Measurements from ENCODE around the gene HIVEP2.
A peak's percentile ranks its signal among the peaks of the same experiment; 100 is the strongest.

Gene HIVEP2

GRCh38 chr6:142765306-142765705 is 179.7 kb downstream of the HIVEP2 start:
- DNase-seq: no peak

DNA sequence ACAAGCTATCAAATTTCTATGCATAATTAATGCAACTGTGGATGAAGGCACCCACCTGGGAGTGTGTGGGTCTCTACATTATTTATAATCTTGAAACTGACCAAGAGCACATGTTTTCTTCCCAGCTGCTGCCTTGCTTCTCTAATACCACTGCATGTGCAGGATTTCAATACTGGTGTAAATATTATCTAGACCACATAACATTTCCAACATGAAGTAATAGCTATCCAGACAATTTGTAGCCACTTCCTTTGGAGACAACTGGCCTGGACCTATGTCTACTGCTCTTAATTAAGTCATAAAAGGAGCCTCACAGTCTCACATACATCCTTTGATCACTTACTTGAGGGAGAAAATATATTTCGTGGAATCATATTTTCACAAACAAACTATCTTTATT is 180.7 kb downstream of the HIVEP2 start:
- peak in 1 of 2 experiments; percentile 57 for DNase-seq

DNA sequence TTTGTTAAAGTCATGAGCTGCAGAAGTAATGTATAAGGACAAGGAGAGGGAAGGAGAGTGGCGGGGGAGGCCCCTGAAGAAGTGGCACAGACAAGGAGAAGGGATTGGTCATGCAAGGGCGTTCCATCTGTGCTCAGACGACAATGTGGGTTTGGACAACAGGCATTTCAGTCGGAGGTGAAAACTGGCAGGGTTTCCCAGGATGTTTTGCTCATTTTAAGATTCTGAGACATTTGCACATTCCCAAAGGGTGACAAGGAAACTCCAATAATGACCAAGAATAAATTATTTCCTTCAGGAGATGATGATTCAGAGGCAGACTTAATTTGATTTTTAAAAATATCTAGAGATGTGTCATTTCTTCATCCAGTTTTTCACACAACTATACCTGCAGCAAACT is 181.8 kb downstream of the HIVEP2 start:
- DNase-seq: no peak

DNA sequence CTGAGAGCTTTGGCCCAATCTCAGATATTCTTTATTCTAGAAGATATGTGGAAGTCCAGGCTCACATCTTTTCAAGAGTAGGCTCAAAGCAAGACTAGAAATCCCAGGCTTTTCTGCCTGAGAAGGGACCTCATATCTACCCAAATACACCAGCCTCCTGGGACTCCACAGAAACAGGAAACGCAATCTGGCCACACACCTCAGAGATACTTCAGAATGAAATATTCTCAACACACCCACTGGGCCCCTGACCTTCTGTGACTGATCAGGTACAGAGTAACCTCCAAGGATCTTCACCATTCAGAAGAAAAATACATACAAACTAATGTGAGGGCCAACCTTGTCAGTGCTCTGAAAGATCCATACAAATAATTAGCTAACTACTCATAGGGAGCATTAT is 183.2 kb downstream of the HIVEP2 start:
- no peak for DNase-seq

GRCh38 chr6:142760152-142760551 is 184.8 kb downstream of the HIVEP2 start:
- no peak for DNase-seq

GRCh38 chr6:142758629-142759025 is 186.3 kb downstream of the HIVEP2 start:
- no peak for DNase-seq

DNA sequence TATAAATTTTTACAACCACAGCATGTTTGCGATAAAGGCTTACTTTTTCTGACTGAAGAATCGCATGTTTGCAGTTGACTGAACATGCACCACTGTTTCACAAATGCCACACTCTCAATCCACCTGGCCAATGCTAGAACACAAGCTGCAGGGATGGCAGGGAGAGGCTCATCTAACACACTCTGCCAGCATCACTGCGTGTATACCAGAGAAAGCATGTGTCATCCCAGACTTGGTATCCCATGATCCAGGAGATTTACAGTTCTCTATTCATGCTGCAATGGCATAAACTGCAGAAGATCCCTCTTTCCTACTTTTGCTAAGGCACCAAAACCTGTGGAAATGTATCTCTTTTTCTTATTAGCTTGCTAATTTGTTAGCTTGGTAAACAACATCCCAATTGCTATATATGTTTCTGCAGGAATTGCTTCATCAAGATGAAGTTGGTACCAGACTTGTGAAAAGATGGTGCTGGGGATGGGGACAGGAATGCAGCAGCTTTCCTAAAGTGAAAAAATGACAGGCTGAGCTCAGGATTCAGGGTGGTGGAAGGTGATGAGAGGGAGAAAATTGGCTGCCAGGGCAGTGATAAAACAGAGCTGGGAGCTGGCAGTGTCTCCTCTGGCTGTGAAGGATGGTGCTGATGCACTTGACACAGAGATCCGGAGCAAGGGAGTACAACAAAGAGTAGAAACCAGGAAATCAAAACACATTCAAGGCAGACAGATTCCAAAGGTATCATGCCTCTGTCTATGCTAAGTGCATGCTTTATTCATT is 186.9 kb downstream of the HIVEP2 start:
- no peak for DNase-seq

- DNase-seq: no peak
Observed at GRCh38 chr6:142756215-142756630, 188.8 kb downstream of the HIVEP2 start.

DNA sequence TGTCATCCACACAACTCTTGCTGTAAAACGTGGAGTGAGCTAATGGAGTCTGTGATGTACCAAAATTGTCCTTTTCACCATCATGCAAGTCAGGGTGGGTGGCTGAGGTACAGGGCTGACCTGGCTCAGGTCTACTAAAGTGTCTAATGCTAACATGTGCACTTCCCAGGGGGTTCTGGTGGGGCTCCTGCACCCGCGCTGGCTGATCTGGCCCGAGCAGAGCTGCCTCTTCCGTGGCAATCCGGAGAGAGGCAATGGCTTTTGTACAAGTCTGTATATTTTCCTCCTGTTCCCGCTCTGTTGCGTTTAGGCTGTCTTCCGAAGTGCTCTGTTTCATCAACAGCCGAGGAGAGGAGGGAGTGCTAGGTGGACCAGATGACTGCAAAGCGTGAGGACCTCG is 191.8 kb downstream of the HIVEP2 start:
- no peak for DNase-seq

- DNase-seq: no peak
Observed at GRCh38 chr6:142752348-142752747, 192.6 kb downstream of the HIVEP2 start.

- no peak for DNase-seq
Observed at GRCh38 chr6:142751452-142751851, 193.5 kb downstream of the HIVEP2 start.

- DNase-seq: no peak
Observed at GRCh38 chr6:142750998-142751397, 194.0 kb downstream of the HIVEP2 start.

GRCh38 chr6:142749556-142749955 is 195.4 kb downstream of the HIVEP2 start:
- no peak for DNase-seq

- peak; percentile 27 to 61 for DNase-seq
Observed at GRCh38 chr6:142746524-142746923, 198.5 kb downstream of the HIVEP2 start.

GRCh38 chr6:142744836-142745235 is 200.1 kb downstream of the HIVEP2 start:
- DNase-seq: no peak

GRCh38 chr6:142740449-142740848 is 204.5 kb downstream of the HIVEP2 start:
- DNase-seq: no peak

DNA sequence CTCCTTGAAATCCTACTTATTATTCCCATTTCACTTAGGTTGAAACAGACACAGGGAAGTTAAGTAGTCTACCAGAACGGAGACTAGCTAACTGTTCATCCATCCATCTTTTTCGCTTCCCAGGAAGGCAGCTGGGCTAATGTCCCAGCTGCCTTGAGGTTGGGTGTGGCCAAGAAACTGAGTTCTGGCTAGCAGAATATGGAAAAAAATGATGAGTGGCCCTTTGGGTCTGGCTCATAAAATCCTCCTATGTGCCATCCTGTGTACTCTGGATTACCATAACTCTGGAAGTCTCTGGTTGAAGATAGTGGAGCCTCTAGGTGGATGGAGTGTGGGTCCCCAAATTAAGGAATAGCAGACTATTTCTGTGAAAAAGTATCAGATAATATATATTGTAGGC is 206.2 kb downstream of the HIVEP2 start:
- no peak for DNase-seq

- DNase-seq: no peak
Observed at GRCh38 chr6:142738035-142738396, 207.0 kb downstream of the HIVEP2 start.

- no peak for DNase-seq
Observed at GRCh38 chr6:142737368-142738034, 207.5 kb downstream of the HIVEP2 start.

DNA sequence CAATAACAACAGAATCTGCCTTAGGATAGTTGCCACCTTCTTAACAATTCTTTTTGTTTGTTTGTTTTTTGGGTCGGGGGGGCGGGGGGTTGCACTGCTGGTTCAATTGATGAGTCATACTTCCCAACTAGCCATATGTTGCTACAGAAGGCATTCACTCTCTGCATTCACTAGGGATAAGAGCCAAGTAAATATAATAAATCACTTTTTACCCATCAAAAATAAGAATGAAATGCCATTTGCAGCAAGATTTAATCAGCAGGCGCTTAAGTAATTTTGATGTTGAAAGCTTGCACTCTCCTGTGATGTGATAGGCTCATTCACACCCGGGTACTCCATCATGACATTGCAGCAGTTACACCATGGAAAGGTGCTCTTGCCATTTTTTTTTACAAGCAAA is 209.8 kb downstream of the HIVEP2 start:
- peak in 1 of 2 experiments; percentile 64 for DNase-seq

- DNase-seq: no peak
Observed at GRCh38 chr6:142732790-142733189, 212.2 kb downstream of the HIVEP2 start.

DNA sequence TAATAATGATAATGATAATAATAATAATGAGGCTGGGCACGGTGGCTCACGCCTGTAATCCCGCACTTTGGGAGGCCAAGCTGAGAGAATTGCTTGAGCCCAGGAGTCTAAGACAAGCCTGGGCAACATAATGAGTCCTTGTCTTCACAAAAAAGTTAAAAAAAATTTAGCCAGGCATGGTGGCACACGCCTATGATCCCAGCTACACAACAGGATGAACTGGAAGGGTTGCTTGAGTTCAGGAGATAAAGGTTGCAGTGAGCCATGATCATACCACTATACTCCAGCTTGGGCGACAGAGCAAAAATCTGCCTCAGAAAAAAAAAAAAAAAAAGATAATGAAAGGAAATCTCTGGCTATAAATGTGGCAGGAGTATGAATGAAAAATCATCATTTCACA is 213.4 kb downstream of the HIVEP2 start:
- no peak for DNase-seq

GRCh38 chr6:142729618-142730017 is 215.4 kb downstream of the HIVEP2 start:
- no peak for DNase-seq

DNA sequence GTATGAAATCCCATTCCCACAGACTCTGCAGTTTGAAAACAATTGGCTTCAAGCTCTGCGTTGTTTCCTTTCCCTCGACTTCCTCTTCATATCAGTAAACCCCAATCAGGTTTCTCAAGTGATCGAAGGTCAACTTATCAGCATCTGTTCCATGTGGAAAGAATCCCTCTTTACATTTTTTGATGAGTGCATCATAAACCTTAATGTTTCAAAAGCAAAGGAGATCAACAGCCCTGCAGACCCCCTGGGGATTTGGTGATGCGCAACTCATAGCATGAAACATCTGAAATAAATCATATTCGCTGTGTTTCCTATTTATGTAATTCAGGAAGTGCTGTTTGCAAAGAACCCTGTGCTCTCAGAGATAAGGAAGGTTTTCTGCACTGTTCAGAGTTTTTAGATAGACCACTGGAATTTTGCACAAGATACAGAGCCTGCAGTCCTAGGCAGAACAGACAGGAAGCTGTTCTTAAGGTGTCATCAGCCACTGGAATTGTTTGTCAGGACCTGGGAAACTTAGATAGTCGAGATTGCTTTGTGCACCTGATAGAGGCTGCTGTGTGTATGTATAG is 216.0 kb downstream of the HIVEP2 start:
- no peak for DNase-seq

All from NCI-H524 (cell line).